Fibroblast of pulmonary artery (primary cell): Measurements from ENCODE around the gene DAO.

Source experiments
- DNase-seq: peaks from one replicate; pipeline ENCODE4 v3.0.0-alpha.2; 2010; ENCODE audit warnings: low read depth
- H3K4me3 ChIP-seq: replicated peaks from 2 replicates; pipeline ENCODE4 v1.5.1; 2011; ENCODE audit warnings: low read depth, mild to moderate bottlenecking, control low read depth, low read length, moderate library complexity
- CTCF ChIP-seq: IDR thresholded peaks from 2 replicates; pipeline ENCODE4 v1.5.1; 2011; ENCODE audit warnings: mild to moderate bottlenecking, control low read depth, low read length, inconsistent platforms; ENCODE audit errors: missing control alignments

DAO gene

DNA sequence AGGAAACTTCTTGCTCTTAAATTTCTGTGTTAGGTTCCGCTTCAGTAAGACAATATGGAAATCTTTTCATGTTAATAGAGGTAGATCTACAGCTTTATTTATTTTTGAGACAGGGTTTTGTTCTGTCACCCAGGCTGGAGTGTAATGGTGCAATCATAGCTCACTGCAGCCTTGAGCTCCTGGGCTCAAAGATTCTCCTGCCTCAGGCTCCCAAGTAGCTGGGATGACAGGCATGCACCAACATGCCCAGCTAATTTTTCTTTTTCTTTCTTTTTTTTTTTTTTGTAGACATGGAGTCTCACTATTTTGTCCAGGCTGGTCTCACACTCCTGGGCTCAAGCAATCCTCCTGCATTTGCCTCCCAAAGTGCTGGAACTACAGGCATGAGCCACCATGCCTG is 70.1 kb downstream of the DAO start:
- no peak for TF ChIP-seq CTCF
- DNase-seq, result no peak
- no peak overlapping the region for H3K4me3 ChIP-seq
